ENCODE results near the gene INSC.

DNA sequence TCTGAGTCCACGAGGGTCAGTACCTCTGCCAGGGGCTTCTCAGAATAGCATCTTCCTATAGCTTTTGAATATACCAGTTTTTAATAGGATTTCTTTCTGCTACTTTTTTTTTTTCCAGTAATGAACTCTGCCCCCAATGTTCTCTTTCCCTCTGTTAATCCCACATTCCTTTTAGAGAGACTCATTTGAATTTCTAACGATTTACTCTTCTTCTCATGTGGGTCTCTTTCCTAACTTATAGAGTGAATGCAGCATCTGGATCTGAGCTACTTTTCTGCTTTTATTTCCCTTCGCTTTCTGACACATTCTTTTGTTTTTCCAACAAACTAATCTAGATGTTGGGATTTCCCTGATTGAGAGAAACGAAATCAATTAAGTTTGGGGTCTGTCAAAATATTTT, 71.4 kb downstream of the INSC start:
- TF ChIP-seq, protein P1, sequence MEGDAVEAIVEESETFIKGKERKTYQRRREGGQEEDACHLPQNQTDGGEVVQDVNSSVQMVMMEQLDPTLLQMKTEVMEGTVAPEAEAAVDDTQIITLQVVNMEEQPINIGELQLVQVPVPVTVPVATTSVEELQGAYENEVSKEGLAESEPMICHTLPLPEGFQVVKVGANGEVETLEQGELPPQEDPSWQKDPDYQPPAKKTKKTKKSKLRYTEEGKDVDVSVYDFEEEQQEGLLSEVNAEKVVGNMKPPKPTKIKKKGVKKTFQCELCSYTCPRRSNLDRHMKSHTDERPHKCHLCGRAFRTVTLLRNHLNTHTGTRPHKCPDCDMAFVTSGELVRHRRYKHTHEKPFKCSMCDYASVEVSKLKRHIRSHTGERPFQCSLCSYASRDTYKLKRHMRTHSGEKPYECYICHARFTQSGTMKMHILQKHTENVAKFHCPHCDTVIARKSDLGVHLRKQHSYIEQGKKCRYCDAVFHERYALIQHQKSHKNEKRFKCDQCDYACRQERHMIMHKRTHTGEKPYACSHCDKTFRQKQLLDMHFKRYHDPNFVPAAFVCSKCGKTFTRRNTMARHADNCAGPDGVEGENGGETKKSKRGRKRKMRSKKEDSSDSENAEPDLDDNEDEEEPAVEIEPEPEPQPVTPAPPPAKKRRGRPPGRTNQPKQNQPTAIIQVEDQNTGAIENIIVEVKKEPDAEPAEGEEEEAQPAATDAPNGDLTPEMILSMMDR (IDR thresholded peaks at IDR 0.05; ENCODE audit: poor library complexity): no peak
- TF ChIP-seq EZH2 (IDR thresholded peaks at IDR 0.05; ENCODE audit: borderline replicate concordance): no peak
